PFSK-1 (cell line): ENCODE results near the gene CDKN2AIP.

Experiments used
- FOXP2 ChIP-seq: optimal IDR thresholded peaks from 2 replicates; pipeline ENCODE3; 2011; ENCODE audit warnings: borderline replicate concordance, control low read depth, inconsistent platforms; ENCODE audit not compliant: insufficient read depth; ENCODE audit errors: extremely low read length, extremely low read depth
- POLR2AphosphoS5 ChIP-seq: IDR thresholded peaks from 2 replicates; pipeline ENCODE4 v1.6.1; 2012; ENCODE audit warnings: low read depth, mild to moderate bottlenecking, control low read depth, low read length, moderate library complexity
- SIN3A ChIP-seq: IDR thresholded peaks from 2 replicates; pipeline ENCODE4 v1.6.1; 2012; ENCODE audit warnings: mild to moderate bottlenecking, low read length, moderate library complexity, borderline replicate concordance; ENCODE audit not compliant: insufficient read depth
- TAF1 ChIP-seq: IDR thresholded peaks from 2 replicates; pipeline ENCODE4 v1.6.1; 2012; ENCODE audit warnings: low read length, control low read depth, borderline replicate concordance; ENCODE audit not compliant: insufficient read depth
- TF ChIP-seq, protein P1 (sequence below), 2 experiments: IDR thresholded peaks; 2 replicates each; pipeline versions ENCODE4 v1.6.1 to v1.8.0; 2011 to 2012; ENCODE audit warnings: low read depth in 2 of 2, low read length in 2 of 2, control low read depth in 1 of 2, inconsistent platforms in 1 of 2, mild to moderate bottlenecking in 1 of 2, moderate library complexity in 1 of 2; ENCODE audit not compliant: insufficient read depth in 1 of 2

CDKN2AIP gene

DNA sequence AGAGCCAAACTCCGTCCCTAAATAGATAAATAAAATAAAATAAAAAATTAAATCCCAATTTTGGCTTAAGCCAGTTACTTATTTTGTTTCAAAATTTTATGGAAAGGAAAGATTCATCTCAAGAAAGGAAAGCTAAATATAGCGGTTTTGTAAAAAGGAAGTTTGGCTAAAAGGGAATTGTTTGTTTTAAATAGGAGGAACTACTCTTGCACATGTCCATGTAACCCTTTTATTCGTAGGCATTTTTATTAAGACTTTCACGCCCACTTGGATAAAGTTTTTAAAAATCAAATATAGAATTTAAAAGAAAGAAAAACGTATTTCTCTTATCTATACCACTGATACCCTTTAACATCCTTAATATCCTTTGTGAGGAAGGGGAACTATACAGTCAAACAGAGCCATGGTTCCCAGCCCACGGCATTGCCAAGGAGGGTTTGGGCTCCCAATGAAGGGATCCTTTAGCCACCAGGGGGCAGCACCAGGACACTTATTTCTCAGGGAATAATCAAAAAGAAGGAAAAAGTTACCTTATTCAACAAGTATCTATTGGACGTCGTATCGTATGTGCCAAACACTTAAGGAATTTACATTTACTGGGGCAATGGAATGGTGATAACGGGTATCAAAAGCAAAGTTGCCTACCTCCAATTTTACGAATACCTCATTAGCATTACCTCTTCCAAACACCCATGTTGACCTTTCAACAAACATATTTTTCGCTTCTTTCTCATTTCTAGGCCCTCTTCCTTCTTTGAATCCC lies 27.7 kb downstream of the CDKN2AIP start:
- TF ChIP-seq POLR2AphosphoS5 (no peak), SIN3A (no peak), TAF1 (no peak), FOXP2 (no peak)
- TF ChIP-seq, protein P1, sequence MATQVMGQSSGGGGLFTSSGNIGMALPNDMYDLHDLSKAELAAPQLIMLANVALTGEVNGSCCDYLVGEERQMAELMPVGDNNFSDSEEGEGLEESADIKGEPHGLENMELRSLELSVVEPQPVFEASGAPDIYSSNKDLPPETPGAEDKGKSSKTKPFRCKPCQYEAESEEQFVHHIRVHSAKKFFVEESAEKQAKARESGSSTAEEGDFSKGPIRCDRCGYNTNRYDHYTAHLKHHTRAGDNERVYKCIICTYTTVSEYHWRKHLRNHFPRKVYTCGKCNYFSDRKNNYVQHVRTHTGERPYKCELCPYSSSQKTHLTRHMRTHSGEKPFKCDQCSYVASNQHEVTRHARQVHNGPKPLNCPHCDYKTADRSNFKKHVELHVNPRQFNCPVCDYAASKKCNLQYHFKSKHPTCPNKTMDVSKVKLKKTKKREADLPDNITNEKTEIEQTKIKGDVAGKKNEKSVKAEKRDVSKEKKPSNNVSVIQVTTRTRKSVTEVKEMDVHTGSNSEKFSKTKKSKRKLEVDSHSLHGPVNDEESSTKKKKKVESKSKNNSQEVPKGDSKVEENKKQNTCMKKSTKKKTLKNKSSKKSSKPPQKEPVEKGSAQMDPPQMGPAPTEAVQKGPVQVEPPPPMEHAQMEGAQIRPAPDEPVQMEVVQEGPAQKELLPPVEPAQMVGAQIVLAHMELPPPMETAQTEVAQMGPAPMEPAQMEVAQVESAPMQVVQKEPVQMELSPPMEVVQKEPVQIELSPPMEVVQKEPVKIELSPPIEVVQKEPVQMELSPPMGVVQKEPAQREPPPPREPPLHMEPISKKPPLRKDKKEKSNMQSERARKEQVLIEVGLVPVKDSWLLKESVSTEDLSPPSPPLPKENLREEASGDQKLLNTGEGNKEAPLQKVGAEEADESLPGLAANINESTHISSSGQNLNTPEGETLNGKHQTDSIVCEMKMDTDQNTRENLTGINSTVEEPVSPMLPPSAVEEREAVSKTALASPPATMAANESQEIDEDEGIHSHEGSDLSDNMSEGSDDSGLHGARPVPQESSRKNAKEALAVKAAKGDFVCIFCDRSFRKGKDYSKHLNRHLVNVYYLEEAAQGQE (IDR thresholded peaks at IDR 0.05; ENCODE audit: insufficient read depth in 1 of 2, low read depth in 2 of 2, low read length in 2 of 2) = no peak

DNA sequence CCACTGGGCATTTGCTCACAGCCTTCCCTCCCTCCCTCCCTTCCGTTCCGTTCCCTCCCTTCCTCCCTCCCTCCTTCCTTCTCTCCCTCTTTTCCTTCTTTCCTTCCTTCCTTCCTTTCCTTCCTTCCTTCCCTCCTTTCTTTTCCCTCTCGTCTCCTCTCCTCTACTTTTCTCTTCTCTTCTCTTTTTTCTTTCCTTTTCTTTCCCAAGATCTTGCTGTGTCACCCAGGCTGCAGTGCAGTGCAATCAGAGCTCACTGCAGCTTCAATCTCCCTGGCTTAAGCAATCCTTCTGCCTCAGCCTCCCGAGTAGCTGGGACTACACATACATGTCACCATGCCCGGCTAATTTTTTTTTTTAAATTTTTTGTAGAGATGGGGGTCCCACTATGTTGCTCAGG lies 33.7 kb downstream of the CDKN2AIP start:
- TF ChIP-seq, protein P1 (IDR thresholded peaks at IDR 0.05; ENCODE audit: insufficient read depth in 1 of 2, low read depth in 2 of 2, low read length in 2 of 2) = no peak
- no peak for TF ChIP-seq TAF1
- no peak for TF ChIP-seq SIN3A
- TF ChIP-seq POLR2AphosphoS5 = no peak
- TF ChIP-seq FOXP2 = no peak

DNA sequence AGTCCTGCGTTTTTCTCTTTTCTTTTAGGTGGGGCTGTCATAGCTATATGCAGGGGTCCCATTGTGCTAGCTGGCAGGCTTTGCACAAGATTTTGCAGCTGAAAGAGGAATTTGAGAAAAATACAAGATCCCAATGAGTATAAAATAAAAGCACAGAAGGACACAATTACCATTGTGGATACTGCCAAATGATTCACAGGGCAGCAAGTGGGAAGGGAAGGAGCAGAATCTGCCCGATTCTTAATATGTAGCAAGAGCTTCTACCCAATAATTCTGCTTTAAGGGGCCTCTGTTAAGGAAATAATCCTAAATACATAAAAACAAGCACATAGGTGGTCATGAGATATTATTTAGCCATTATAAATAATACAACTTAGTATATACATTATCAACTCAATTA lies 34.5 kb downstream of the CDKN2AIP start:
- TF ChIP-seq FOXP2 (no peak), TAF1 (no peak), SIN3A (no peak), POLR2AphosphoS5 (no peak)
- TF ChIP-seq, protein P1 (IDR thresholded peaks at IDR 0.05; ENCODE audit: insufficient read depth in 1 of 2, low read depth in 2 of 2, low read length in 2 of 2) = no peak

DNA sequence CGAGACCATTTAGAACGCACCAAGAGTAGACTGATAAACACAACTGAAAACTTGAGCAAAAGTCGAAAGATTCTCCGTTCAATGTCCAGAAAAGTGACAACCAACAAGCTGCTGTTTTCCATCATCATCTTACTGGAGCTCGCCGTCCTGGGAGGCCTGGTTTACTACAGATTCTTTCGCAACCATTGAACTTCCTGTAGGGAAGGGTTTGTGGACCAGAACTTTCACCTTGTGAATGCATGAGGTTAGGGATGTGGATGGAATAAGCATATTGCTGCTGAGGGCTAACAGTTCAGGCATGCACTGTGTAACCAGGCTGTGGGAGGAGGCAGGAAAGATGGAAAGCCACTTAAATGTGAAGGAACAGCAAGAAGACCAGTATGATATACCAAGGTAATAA lies 39.6 kb downstream of the CDKN2AIP start:
- no peak for TF ChIP-seq POLR2AphosphoS5
- TF ChIP-seq, protein P1 (IDR thresholded peaks at IDR 0.05; ENCODE audit: insufficient read depth in 1 of 2, low read depth in 2 of 2, low read length in 2 of 2) = no peak
- TF ChIP-seq FOXP2 = no peak
- TF ChIP-seq TAF1 = no peak
- no peak for TF ChIP-seq SIN3A
